ENCODE results near the gene MSI2.

- TF ChIP-seq CTCF (IDR thresholded peaks at IDR 0.05; ENCODE audit: insufficient read depth, low read length, poor library complexity, severe bottlenecking) (no peak), EZH2phosphoT487 (conservative IDR thresholded peaks at IDR 0.05; ENCODE audit: low read length) (no peak)
Observed at GRCh38 chr17:57594767-57595166, 338.4 kb downstream of the MSI2 start.

All from SU-DHL-6 (cell line).